ENCODE results near the gene PRR20E.
"Not testable (repeated sequence)": the region's sequence is repeated elsewhere in the genome, so short reads cannot be mapped to it uniquely, and the experiment has no call there.

DNA sequence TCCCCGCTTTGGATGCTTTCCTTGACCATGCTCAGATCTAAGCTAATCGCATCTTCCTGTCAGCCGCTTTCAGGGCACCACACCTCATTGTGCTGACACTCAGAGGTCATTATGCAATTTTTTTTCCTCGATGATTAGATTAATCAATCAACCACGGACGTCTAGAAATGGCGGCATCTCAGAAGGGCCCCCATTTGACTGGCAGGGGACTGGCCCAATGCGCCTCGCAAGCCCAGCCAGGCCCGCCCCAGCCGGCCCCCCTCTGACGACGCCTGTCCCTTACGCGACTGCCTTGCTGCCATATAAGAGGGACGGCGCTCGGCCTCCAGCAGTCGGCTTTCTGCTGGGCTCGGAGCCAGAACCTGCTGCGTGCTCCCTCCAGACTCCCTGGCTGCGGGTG lies 19.8 kb upstream of the PRR20E start, which contains the start of gene PRR20B:
- not testable (repeated sequence) for TF ChIP-seq SUZ12 (IDR thresholded peaks at IDR 0.05; ENCODE audit: extremely low read depth, insufficient read depth, insufficient read length); YY1 (IDR thresholded peaks at IDR 0.05; ENCODE audit: insufficient read depth, insufficient read length); ZNF274 (IDR thresholded peaks at IDR 0.05; ENCODE audit: low read depth, low read length)

Data from NT2/D1 (cell line).